ENCODE data around the gene EVX2.

EVX2 gene

DNA sequence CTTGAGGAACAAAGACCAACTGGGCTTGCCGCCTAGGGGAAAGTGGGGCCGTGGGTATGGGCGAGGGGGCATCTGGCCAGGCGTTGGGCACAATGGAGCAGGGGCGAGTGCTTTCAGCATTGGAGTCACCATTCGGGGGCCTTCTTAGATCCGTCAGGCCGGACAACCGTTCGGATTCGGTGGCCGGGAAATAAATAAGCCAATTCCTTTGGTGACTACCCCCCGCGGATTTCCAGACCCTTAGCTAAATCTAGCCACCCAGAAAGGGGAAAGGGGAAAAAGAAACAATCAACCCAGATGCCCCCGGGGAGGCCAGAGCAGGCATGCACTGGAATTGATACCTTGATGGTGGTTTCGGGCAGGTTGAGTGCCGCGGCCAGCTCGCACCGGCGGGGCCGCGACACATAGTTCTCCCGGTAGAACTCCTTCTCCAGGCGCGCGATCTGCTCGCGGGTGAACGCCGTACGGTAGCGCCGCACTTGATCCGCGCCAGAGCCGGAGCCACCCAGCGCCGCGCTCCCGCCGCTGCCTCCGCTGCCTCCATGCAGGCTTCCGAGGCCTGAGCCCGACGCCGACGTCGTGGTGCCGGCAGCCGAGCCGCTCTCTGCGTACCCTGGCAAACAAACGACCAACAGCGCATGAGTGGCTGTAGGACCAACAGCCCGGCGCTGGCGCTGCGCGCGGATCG lies 1.8 kb downstream of the EVX2 start:
- DNase-seq = no peak

GRCh38 chr2:176081376-176081836 lies 2.4 kb downstream of the EVX2 start:
- DNase-seq = no peak

- no peak for DNase-seq
These were observed 3.0 kb downstream of the EVX2 start for GRCh38 chr2:176080540-176081375.

DNA sequence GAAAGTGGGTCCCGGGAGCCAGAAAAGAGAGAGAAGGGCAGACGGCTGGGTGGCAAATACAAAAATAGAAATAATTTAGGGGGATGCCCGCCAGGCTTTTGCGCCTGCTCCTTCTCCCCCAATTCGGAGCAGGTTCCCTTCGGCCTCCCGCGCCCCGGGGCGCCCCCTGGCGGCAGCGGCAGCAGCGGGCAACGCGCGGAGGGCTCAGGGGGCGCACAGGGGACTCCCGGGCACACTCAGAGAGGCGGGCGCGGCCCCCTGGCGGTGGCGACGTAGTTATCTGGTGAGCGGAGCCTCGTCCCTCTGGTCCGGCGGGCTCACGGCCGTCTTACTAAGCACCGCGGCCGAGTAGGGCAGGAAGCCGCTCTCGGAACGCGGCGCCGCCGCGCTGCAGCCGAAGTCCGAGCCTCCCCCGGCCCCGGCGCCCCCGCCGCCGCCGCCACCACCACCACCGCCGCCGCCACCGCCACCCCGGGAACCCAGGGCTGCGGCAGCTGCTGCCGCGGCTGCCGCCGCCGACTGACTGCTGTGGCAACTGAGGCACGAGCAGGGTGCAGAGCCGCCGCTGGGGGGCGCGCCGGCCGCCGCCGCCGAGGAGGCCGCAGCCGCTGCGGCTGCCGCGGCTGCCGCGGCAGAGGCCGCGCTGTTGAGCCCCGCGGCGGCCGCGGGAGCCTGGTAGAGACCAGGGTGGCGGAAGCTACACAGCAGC lies 3.8 kb downstream of the EVX2 start:
- DNase-seq = peak; percentile 90

DNA sequence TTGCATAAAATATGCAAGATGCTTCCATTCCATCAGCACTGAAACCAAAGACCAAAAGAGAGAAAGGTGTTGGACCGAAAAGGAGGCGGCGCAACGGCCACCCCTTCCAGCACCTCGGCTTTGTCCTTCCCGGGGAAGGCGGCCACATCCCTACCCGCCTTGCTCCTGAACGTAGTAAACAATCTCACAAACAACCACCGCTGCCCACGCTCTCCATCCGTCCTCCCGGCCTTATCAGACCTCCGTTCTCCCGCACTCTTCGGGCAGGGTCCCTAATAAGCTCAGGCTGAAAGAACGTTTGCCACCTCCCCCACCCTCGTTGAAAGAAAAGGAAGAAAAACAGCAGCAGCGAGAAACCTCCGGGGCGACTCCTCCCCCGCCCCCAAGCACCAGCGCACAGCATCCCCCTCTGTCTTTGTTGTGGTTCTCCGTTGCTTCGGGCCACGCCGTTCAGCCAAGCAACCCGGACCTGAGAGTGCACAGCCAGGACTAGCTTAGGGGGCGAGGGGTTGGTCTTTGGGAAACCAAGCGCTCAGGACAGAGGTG lies 4.4 kb downstream of the EVX2 start:
- DNase-seq = peak; percentile 90

DNA sequence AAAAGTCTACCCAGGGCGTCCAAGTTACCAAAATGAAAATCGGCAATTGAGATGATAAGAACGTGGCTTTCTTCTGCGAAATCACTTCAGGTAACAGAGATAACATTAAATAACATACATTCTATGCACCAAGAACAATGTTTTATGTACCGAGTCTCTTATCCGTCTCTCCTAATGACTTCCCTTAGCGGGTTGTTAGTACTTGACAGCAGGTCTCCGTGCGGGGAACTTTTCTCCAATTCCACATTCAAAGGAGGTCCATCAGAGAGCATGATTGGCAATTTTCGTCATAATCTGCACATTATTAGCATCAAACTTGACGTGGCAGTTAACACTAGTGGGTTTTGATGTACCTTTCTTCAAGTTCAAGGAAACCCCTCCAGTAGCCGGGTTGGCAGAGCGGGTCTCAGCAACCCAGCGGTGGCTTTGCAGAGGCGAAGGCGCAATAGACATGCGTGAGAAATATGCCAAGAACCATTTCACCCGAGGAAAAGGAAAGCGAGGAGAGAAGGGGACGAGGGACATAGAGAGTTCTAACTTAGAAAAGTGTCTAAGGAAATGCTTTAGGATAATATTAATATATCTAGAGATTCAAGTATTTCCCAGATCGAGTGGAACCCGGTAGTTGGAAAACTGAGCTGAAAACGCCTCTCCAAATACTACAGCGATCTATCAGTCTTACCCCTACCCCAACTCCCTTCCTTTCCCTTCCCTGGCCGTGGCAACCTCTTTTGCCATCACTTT lies 5.0 kb downstream of the EVX2 start:
- peak; percentile 89 for DNase-seq

GRCh38 chr2:176076796-176077195 lies 7.0 kb downstream of the EVX2 start:
- DNase-seq = peak; percentile 74

DNA sequence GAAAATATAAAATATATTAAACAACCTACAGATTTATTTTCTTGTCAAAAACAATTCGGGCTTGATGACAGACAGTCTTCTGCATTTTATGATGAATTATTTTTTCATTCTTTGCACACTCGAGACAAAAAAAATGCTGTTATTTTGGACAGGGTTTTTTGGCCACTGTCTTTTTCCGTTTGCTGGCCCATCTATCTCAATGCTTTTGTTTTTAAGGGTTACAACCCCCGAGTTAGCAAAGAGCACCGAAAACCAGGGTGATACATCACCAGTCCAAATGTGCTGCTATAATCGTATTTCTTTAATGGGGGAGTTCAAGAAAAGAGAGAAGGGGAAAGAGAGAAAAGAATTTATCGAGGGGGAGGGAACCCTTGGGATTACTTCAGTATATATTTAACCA lies 7.7 kb downstream of the EVX2 start:
- no peak for DNase-seq

DNA sequence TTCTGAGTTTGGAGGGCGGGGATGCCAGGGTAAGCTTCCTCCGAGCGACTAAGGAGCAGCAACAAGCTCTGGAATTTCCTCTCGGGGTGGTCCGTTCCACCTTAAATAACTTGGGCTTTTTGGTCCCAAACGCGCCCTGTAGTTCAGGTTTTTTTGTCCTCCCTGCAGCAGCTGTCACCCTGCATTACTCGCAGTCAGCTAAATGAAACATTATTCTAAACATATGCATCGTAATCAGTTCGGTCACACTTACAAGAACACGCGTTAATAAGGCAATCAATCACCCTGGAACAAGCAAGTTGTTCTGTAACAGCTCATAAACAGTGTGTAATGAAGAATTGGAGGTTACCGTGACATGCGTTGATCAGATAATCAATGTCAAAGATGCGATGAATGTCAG lies 8.3 kb downstream of the EVX2 start:
- no peak for DNase-seq

GRCh38 chr2:176074919-176075425 lies 8.8 kb downstream of the EVX2 start:
- peak; percentile 83 for DNase-seq

- no peak for DNase-seq
These were observed 10.5 kb downstream of the EVX2 start for GRCh38 chr2:176072951-176073904.

DNA sequence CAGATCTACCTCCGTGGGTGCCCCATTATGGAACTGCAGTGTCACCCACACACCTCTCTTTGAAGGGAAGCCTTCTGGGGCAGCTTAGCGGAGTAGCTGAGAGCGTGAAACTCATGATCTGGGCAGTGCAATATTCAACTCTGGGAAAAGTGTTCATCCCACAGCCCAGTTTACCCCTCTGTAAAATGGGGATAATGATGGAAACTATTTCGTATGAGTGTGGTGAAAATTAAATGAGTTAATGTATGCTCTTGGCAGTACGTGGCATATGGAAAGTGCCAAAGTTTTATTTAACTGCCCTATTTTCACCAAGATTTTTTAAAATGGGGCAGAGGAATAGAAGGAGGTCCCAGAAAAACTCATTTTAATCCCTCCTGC lies 11.5 kb downstream of the EVX2 start:
- DNase-seq = no peak

- no peak for DNase-seq
These were observed 12.2 kb downstream of the EVX2 start for GRCh38 chr2:176071330-176072291.

- DNase-seq = no peak
These were observed 15.3 kb downstream of the EVX2 start for GRCh38 chr2:176068419-176068832.

GRCh38 chr2:176067589-176068418 lies 16.0 kb downstream of the EVX2 start:
- DNase-seq = no peak

DNA sequence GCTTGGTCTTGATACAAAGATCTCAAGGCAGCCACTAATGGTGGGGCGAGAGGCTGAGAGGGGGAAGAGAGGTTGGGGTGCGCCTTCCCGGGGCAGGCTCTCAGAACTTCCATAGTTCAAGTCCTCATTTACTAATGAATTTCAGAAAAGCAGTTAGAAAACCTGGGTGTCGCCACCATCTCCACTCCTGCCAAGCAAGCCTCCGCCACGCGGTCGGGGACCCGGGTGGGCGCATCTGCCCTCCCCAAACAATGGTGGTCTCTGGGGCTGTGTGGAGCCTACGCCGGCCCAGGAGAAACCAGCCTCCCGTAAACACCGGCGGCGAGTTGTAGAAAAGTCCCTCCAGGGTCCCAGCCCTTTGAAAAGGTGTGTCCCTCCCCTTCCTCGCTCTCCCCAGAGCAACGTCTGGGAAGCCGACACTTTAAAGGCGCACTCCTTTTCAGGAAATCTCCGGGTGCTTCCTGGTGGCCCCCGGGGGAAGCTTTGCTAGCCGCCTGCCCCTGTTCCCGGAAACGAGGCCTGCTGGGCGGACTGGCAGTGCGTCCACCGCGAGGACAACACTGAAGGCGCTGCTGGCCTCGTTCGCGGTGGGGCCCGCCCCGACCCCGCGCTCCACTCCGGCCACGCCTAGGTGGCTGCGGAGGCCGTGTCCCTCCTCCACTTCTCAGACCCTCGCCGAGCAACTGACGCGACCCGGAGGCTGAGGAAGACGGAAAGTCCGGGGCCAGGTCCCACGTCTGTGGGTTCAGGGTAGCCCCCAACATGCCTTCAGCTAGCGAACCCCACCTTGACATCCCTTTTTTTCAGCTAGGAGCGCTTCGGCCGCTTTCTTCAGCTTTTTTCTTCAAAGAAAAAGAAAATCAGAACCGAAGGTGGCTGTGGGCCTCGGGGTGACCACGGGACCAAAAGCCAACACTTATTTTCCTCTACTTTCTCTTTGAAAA lies 16.8 kb downstream of the EVX2 start:
- DNase-seq = no peak

DNA sequence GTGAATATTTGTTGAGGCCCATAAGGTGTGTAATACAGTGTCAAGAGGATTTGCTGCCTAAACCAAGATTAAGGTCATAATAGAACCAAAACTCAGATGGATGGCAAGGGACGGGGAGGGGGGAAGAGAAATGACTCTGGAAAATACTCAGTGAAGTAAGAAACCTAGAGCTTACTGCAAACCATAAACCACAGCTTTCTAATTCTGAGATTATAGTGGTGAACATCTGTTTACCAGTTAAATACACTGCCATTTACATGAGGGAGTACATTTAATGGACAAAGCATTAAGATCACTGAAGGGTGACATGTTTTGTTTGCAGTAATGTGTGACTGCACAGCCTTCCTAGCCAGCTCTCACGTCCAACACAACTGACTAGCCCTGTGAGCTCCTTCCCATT lies 19.8 kb downstream of the EVX2 start:
- peak; percentile 81 for DNase-seq

- peak; percentile 93 for DNase-seq
These were observed 27.4 kb downstream of the EVX2 start for GRCh38 chr2:176056406-176056805.

All from DMS79 treated with DMSO at 0.1 percent for 48 hours (cell line).